ENCODE measurements around the gene CDK18. TPM values are rescaled to one million over a fixed set of nuclear protein-coding genes. Genes with fewer than 3 reads are reported as not detected.

Gene CDK18
- total RNA-seq, 4 donors from 2014 or later = 13.6 to 22.4 (median 16.9) TPM

- WGBS, 2 donors = 87 to 91% methylated on average over 6 of the region's 6 CpGs
- TF ChIP-seq POLR2A (IDR thresholded peaks at IDR 0.05) (no peak), CTCF (IDR thresholded peaks at IDR 0.05) (no peak)
- no peaks in the 10 kb centered on the region for H3K27me3 ChIP-seq
- no peaks in the 10 kb centered on the region for H3K36me3 ChIP-seq
- DNase-seq = no peak
- H3K4me3 ChIP-seq (replicated peaks in 1 of 3) = no peak overlapping the region
- no peaks in the 10 kb centered on the region for H3K9me3 ChIP-seq
- no peaks in the 10 kb centered on the region for H3K4me1 ChIP-seq
- no peak overlapping the region for H3K27ac ChIP-seq
- intact Hi-C loops (cut with DNase I) = no loop called here
Observed at GRCh38 chr1:205470131-205470530, 34.3 kb upstream of the CDK18 start.

- no peak for DNase-seq
- WGBS, 2 donors = 35 to 44% methylated on average over 9 to 13 of the region's 13 CpGs
- Histone ChIP-seq H3K4me1 (peaks cover 0 to 6% of the 10 kb centered on the region in 2 donors), H3K27ac (no peak overlapping the region), H3K27me3 (no peaks in the 10 kb centered on the region), H3K36me3 (no peaks in the 10 kb centered on the region), H3K9me3 (no peaks in the 10 kb centered on the region), H3K4me3 (replicated peaks in 1 of 3) (no peak overlapping the region)
- TF ChIP-seq CTCF (IDR thresholded peaks at IDR 0.05) (no peak), POLR2A (IDR thresholded peaks at IDR 0.05) (no peak)
- intact Hi-C loops (cut with DNase I) = no loop called here
Observed at GRCh38 chr1:205472737-205473441, 31.6 kb upstream of the CDK18 start.

GRCh38 chr1:205473475-205473874 lies 31.0 kb upstream of the CDK18 start:
- Histone ChIP-seq H3K4me1 (peaks cover 5 to 12% of the 10 kb centered on the region in 2 donors), H3K4me3 (replicated peaks in 1 of 3) (no peak overlapping the region), H3K36me3 (no peaks in the 10 kb centered on the region), H3K9me3 (no peaks in the 10 kb centered on the region), H3K27ac (no peak overlapping the region), H3K27me3 (no peaks in the 10 kb centered on the region)
- TF ChIP-seq CTCF (IDR thresholded peaks at IDR 0.05) = no peak
- no peak for TF ChIP-seq POLR2A (IDR thresholded peaks at IDR 0.05)
- intact Hi-C loops (cut with DNase I) = no loop called here
- WGBS, 2 donors = 41 to 42% methylated on average over 4 of the region's 4 CpGs
- DNase-seq = no peak

GRCh38 chr1:205473966-205474365 lies 30.5 kb upstream of the CDK18 start:
- Histone ChIP-seq H3K4me1 (peaks cover 5 to 12% of the 10 kb centered on the region in 2 donors), H3K9me3 (no peaks in the 10 kb centered on the region), H3K4me3 (replicated peaks in 1 of 3) (no peak overlapping the region), H3K27ac (no peak overlapping the region), H3K27me3 (no peaks in the 10 kb centered on the region), H3K36me3 (no peaks in the 10 kb centered on the region)
- TF ChIP-seq CTCF (IDR thresholded peaks at IDR 0.05) (no peak), POLR2A (IDR thresholded peaks at IDR 0.05) (no peak)
- 91 to 92% methylated on average over 7 of the region's 7 CpGs for WGBS, 2 donors
- intact Hi-C loops (cut with DNase I) = no loop called here
- DNase-seq = no peak

GRCh38 chr1:205474571-205474970 lies 29.9 kb upstream of the CDK18 start:
- Histone ChIP-seq H3K9me3 (no peaks in the 10 kb centered on the region), H3K4me3 (replicated peaks in 1 of 3) (no peak overlapping the region), H3K27ac (no peak overlapping the region), H3K36me3 (no peaks in the 10 kb centered on the region), H3K27me3 (no peaks in the 10 kb centered on the region), H3K4me1 (peaks cover 5 to 12% of the 10 kb centered on the region in 2 donors)
- no peak for DNase-seq
- WGBS, 2 donors = 92 to 95% methylated on average over 3 of the region's 3 CpGs
- intact Hi-C loops (cut with DNase I) = no loop called here
- TF ChIP-seq CTCF (IDR thresholded peaks at IDR 0.05) (no peak), POLR2A (IDR thresholded peaks at IDR 0.05) (no peak)

Data from thyroid gland (tissue), 4 donors.